ENCODE measurements around the gene RHO.

Gene RHO

DNA sequence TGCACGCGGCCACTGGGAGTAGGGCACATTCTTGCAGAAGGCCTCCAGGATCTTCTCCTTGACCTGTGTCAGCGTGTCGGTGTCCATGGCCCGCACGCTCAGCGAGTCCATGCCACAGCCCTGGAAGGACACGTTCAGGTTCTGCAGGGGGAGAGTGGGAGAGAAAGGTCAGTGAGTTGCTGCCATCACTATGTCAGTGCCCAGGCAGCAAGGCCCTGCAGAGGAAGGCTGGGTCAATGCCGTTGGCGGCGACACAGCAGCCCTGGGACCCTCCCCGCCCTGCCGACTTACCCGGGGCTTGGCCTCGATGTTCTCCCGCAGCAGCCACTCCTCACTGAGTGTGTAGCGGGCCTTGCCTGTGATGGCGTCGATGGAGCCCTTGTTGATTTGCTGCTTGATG lies 34.4 kb downstream of the RHO start:
- no peak for DNase-seq

DNA sequence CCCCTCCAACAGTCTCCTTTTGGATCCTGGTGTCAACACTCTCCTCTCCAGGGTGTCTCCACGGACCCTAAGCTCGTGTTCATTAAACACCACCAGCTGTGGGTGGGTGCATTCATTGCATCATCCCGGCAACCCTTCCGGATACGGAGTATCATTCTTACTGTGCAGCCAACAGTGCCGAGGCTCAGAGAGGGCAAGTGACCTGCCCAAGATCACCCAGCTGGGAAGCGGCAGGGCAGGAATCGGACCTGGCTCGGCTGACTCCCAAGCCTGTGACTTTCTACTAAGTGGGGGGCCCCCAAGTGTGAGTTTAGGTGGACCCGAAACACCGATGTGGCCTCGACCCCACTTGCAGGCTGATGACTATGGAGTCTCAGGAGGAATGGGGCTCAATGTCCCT lies 34.9 kb downstream of the RHO start:
- DNase-seq, result no peak

DNA sequence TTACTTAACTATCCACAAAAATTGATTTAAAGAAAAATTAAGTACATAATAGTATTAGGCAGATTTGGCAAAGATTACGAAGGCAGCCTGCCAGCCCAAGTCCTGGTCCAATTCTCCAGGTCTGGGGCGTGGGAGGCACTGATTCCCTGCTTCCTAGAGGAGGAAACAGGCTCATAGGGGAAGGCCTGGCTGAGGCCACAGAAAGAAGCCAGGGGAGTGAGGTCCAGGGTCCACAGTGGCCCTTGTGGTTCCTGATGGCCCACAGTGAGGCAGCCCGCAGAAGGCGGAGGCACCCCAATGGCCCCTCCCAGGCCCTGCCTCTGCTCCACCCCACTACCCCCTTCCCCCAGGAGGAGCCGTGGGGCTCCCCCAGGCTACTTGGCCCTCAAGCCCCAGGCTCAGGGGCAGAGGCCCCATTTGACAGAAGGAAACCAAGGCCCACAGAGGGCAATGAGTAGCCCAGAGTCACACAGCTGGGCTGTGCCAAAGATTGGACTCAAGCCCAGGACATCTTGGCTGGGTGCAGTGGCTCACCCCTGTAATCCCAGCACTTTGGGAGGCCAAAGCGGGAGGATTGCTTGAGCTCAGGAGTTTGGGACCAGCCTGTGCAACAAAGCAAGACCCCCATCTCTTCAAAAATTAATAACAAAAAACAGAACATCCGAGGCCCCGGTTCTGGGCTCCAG lies 35.6 kb downstream of the RHO start:
- no peak for DNase-seq

DNA sequence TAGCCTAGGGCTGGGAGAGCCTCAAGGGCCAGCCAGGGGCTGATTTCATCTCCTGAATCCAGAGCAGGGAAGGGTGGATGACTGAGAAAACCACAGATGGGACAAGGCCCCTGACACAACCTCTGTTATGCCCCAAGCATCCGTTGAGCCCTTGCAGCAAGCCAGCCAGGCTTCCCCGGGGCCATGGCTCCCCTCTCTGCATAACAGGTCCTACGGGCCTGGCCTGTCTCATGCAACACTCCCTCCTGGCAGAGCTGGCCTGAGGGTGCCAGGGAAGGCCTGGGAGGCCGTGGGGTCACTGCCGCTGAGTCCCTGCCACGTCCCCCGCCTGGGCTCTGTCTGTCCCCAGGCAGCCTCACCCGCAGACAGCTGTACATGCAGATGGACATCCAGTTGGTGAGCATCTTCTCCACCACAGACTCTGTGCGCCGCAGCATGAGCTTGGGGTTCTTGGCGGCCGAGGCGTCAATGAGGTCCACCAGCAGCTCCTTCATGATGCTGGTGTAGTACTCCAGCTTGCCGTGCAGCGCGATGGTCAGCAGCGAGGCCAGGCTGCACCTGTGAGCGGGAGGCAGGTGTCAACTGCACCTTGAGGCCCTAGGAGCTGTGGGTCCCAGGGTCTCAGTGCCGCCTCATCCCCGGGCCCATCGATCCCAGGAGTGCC lies 36.7 kb downstream of the RHO start:
- DNase-seq, result no peak

DNA sequence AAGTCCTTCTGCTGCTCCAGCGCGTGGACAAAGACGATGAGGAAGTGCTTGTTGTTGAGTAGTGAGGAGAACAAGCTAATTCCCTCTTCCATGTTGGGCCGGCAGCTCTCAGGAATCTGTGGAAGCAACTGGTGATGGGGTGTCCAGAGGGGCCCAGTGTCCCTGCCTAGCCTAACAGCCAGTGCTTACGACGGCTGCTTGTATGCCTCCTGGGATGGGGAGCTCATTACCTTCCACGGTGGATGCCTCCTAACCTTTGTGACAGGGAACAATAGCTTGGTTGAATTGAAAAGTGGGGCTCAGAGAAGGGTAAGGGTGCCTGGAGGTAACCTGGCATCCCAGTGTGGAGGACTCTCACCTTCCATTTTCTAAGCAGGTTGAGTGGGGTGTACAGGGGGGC lies 37.5 kb downstream of the RHO start:
- DNase-seq, result no peak

DNA sequence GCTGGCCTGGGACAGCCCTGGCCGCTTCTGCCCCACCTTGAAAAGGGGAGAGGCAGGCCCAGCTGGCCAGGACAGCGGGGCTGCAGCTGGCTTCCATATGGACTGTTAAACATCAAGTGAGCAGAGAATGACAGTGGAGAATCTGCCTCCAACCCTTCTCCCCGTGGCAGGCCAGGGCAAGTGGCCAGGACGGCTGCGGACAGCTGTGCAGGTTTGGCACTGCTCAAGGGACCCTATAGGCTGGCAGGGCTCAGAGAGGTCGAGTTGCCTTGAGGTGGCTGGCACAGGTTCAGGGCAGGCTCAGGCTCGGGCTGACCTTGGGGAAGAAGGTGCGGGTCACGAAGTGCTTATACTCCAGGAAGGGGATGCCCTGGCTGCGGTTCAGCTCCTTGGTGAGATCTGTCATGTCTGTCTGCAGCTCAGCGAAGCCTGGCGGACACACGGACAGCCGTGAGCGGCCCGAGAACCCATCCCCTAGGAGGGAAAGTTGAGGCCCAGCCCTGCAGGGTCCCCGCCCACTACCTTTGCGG lies 38.8 kb downstream of the RHO start:
- DNase-seq, result no peak

DNA sequence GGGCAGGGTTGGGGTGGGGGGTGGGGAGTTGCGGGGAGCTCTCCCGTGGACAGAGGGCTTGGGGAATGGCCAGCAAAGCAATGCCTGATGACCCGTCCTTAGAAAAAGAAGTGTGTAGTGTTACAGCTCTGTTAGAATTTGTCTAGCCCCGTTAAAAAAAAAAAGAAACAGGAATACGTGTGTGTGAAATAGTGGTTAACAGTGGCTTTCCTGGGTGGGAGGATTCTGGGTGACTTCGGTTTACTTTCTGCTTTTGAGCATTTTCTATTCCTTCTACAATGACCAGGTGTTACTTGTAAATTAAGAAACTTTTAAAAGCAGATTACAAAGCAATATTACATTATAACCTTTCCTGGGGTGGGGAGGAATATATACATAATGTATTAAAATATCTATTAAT lies 39.5 kb downstream of the RHO start:
- no peak for DNase-seq

DNA sequence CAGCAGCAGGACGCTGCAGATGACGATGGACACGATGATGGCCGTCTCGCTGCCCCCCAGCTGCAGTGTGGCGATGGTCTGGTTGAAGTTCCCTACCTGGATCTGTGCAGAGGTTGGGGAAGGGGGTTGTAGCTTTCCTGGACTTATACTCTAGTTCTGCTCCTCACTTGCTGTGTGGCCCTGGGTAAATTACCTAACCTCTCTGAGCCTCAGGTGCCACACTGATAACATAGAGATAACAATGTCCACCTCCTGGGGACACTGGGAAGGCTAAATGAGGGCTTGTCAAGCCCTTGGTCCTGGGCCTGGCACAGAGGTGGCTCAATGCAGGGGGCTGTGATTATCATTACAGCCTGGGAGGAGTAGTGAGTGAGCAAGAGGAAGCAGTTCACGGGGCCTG lies 41.4 kb downstream of the RHO start:
- DNase-seq, result no peak

DNA sequence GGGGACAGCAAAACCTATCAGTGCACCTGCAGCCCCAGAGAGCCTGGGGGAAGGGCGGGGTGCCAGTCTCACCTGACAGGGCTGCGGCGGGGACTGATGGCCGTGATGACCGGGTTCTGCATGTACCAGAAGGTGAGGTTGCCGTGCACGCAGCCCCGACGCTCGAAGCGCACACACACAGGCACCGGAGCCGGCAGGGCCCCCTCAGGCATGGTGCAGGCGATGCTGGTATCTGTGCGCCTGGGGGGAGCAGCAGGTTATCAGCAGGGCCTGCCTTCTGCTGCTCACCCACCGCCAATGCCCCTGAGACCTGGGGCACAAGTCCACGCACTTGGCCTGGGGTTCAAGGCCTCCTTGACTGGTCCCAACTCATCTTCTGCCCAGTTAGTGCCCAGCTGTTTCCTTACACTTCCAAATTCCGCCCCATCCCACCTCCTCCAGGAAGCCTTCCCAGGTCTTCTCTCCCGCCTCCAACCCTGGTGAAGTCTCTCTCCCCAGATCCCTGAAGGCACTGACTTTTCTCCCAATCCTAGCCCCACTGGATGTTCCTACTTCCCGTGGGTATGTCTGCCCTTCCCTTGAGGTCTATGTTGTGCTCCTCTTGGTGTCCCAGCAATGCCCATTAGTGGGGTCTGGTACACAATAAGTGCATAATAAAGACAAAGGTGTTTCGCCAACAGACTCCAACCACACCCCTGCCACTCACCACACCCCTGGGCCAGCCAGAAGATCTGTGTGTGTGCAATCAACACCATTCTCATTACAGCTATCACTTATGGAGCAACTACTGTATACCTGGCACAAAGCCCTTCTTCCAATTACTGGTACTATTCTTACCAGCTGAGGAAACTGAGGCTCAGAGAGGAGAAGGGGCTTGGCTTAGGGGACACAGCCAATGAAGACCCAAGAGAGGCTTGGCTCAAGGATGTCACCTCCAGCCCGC lies 43.4 kb downstream of the RHO start:
- no peak for DNase-seq

DNA sequence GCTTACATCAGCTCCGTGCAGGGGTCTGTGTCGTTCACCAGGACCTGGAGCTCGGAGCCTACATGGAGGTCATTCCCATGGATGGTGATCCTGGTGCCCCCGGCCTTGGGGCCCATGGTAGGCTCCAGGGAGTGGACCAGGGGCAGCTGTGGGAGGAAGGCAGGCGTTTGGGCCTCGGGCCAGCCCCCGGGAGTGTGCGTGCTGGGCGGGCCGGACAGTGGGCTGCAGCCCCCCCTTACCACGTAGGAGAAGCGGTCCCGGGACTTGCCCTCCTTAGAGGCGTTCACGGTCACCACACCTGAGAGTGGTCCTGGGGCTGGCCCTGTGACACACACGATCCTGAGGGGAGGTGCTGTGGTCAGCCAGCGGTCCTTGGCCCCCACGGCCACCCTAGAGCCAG lies 44.2 kb downstream of the RHO start:
- DNase-seq, result no peak

DNA sequence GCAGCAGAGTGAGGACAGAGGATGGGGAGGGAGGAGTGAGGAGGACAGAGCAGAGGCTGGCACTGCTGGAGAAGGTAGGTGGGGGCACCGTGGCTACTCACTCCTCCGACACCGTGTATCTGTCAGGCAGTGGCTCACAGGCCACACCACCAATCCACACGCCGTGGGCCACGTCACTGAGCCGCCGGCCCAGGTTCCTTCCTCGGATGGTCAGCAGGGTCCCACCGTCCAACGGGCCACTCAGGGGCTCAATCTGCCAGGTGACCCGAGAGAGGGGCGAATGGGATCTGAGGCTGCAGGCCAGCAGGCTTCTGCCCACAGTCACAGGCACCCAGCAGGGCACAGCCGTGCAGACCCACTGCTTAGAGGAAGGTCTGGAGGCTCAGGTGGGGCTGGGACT lies 45.1 kb downstream of the RHO start:
- no peak for DNase-seq

DNA sequence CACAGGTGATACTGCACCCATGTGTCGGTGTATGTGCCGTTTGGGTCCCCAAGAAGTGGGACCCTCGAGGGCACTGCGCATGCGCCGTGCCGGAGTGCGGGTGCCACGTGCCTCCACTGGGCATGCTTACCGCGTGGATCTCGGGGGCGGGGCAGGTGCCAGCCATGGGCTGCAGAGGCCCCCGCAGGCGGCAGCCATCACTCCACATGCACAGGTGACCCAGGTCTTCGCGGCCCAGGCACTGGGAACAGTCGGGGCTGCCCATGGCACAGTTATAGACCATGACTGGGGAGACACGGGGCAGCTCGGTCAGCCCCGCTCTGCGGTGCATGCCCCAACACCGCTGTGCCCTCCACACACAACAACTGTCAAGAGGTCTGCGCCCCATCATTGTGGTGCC lies 45.8 kb downstream of the RHO start:
- DNase-seq, result no peak

DNA sequence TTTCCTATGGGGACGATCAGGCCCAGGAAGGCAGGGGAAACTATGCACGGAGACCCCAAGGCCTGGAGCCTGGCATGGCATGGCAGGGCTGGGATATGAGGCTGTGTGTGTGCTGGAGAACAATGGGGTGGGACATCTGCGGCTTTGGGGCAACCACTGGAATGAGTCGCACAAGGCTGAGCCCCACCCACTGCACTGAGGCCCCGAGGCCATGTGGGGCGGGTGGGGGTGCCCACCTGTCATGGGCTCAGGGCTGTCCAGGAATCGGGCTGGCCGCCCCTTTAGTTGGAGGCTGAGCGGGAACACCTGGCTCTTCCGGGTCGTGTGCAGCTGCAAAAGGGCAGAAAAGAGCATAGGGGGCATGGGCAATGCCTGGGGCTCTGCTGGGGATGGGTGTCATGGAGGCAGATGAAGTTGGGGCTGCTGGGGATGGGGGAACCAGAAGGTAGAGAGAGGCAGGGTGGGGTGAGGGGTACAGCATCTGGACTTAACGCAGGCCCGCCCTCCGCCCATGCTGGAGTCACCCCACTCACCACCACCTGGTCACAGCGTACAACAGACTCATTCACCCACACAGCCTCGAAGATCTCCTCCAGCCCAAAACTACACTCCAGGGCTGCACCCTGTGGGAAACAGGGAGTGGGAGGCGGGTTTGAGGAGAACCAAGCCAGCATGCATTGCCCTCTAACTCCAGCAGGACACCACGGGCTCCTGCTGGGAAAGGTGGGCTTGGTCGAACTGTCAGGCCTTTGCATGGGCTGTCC lies 47.0 kb downstream of the RHO start:
- DNase-seq, result no peak

DNA sequence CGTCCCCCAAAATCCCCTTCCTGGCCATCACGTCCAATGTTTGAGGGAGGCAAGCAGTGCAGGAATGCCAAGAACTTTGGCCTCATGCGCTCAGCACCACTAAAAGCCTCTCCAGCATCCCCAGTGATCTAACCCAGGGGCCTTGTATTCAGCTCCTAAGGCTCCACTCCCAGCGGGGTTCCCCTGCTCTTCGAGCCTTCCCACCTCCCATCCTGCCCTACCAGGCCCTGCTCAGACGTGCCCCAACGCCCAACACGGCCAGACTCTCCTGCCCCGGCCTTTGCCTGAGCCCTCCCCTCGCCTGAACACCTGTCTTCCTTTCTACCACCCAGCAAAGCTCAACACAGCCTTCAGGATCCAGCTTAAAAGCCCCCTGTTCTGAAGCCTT lies 47.6 kb downstream of the RHO start:
- DNase-seq, result no peak

DNA sequence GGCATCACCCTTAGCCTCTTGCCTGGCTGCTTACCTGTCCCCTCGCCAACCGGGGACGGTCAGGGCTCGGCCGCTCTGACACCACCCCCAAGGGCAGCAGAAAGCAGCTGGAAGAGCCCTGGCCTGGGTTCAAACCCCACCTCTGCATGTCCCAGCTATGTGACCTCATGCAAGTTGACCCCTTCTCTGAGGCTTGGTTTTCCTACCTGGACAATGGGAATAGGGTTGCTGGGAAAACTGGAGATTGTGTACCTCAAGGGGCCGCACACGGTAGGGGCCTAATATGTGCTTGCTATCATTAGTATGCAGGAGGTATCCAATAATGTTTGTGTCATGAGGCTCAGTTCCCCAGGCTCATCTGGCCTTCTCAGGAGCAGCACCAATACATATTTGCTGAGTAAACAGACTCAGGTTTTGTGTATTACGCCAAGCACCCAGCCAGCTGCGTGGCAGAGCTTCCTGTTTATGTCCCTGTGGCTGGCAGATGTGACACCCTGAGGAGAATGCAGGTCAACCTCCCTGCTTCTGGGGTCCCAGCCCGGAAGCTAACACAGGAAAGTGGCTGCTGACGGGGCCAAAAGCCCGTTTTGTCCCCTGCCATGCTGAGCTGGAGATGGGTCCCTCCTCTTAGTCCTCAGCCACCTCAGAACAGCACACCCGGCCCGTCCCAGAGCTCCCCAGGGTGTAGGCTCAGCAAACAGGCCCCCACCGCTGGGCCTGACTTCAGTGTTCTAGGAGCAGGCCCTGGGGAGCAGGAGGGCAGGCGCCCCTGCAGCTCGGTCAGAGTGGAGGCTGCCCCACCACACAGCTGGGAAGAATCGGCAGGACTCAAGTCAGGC lies 48.3 kb downstream of the RHO start:
- DNase-seq, result peak; percentile 54

DNA sequence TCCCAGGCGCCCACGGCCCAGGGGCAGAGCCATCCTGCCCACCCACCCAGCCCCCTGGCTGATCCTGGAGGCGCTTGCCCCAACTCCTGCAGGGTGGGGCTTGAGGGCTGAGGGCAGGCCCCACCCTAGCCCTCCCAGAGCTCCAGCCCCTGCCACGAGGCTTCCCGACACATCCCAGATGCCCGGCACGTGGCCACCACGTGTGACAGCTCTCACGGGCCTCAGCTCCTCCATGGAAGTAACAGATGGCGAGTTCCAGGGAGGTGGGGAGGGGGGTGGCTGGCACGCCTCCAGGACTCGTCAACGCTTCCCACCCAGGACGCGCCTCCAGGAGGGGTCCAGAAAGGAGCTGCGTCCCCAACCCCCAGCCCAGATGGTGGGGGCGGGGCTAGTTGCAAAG lies 48.9 kb downstream of the RHO start:
- no peak for DNase-seq

DNA sequence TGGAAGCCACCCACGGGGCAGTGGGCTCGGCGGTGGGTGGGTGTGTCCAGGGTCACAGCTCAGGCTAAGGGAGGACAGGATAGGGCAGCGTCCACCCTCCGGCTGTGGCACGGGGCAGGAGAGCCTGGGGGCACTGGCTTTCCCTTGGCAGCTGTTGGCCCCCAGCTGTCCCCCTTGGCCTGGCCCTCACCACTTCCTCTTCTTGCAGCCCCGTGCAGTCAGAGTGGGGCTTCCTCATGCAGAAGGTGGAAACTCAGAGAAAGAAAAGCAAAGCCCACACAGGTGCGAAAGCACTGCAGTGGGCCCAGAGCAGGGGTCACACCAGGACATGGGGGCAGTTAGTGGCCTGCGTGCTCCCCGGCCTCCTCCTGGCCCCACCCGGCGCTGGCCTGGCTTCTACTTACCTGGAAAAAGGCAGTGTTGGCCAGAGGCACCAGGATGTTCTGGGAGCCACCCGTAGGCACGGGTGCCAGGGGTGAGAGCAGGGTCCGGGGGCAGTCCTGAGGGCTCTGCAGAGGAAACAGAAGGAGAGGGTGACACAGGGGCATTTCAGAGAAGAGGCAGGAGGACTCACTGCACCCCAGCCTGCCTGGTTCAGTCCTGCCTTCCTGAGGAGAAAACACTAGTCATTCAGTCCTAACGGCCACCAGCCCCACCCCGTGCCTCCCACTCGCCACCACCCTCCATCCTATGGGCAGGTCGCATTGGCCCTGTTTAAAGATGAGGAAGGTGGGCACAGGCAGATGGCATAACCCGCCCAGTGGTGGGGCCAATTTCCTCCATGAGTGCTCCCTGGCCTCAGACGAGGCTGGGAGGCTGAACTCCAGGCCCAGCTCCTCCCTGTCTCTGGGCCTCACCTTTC lies 49.7 kb downstream of the RHO start:
- no peak for DNase-seq

DNA sequence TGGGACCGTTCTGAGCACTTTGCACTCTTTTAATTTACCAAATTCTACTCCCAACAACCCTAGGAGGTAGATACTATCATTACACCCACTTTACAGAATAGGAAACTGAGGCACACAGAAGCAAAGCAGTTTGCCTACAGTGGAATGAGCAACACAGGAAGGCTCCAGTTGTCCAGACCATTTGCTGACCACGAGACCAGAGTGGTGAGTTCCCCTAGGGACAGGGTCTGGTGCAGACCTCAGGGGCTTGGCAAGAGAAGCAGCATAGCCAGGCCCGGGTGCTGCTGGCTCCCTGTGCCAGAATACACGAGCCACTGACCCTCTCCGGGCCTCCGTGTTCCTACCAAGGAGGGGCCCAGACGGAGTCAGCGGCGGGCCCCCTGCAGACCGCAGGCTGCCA lies 51.6 kb downstream of the RHO start:
- DNase-seq, result no peak

DNA sequence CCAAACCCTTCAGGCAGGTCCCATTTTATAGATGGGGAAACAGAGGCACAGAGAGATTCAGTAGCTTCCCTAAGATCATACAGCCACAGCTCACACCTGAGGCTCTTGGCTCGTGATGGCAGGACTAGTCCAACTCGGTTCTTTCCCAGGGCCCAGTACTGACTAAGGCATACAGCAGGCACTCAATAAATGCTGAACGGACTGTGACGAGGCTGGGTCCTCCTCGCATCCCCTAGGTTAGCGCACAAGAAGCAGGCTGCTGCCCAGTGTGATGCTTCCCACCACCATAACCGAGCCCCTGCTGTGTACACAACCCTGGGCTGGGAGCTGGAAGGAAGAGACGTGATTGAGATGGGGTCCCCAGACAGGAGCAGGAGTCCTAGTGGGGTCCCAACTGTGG lies 53.2 kb downstream of the RHO start:
- no peak for DNase-seq

DNA sequence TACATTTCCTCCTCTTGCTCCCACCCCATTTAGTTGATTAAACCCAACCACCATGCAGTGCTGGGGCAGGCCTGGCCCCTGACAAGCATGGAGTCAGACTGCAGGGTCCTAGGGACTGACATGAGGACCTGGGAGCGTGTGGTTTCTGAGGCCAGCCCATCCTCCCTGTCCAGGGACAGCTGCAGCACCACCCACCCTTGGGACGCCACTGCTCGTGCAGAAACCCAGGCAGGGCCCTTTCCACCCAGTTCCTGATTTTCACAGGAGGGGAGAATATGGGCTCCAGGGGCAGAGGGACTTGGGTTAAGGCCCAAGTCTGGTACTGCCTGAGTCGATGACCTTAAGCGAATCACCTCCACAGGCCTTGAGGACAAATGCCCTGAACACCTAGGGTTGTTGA lies 54.4 kb downstream of the RHO start:
- no peak for DNase-seq

DNA sequence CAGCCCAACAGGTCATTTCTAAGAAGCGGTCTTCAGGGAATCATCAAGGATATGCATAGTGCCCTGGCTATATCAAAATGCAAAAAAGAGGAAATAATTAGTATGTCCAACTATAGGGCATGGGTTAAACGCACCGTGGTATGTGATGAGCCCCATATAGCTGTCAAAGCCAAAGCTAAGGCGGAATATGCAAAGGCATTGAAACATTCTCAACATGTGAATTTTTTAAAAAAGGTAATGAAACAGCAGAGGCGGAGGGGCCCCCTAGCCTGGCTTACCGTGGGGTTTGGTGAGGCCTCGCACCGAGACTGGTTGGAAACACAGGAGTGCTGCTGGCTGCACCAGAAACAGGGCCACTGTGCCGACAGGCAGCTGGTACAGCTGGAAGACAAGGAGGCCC lies 54.9 kb downstream of the RHO start:
- no peak for DNase-seq
